Hematopoietic multipotent progenitor cell treated with erythropoietin and hydrocortisone succinate and interleukin-3 and kit ligand, for 15 days (in vitro differentiated cells): ENCODE data around the gene CTSE.
A peak's percentile ranks its signal among the peaks of the same experiment; 100 is the strongest.

Source experiments
- DNase-seq: peaks from one replicate; pipeline ENCODE4 v3.0.0-alpha.2; 2015; ENCODE audit warnings: low spot score

Gene CTSE

GRCh38 chr1:206049919-206050600 lies 26.4 kb upstream of the CTSE start:
- no peak for DNase-seq

DNA sequence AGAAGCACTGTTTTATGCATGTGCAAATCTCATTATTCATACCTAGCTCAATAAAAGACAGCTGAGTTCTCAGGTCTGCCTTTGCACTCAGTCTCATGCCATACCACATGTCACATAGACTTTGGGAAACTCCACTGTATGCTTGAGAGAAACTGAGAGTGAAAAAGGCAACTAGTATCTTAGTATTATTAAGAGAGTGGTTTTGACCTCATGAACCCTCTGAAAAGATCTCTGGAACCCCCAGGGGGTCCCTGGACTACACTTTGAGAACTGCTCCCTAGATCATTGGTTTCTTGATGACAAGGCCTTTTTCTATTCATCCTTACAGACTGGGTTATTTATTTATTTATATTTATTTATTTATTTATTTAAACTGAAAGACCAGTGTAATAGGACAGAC lies 25.6 kb upstream of the CTSE start:
- DNase-seq, result no peak

GRCh38 chr1:206048582-206048981 lies 24.9 kb upstream of the CTSE start:
- no peak for DNase-seq

DNA sequence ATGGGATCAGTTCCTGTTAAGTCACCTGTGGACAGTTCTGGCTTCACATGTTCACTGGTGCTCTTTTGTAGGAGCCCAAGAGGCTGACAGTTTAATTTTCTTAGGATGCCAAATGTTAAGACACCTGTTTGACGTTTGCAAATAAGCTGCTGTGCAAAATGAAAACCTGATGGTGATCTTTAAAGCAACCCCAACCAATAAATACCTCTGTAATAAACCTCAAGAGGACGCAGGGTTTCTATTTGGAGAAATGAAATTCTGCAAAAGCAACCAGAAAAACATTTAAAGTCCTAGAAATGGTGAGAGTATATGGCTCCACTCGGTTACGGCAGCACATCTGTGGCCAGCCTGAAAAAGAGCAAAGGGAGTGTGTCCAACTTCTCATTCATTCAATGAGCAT lies 23.6 kb upstream of the CTSE start:
- no peak for DNase-seq

DNA sequence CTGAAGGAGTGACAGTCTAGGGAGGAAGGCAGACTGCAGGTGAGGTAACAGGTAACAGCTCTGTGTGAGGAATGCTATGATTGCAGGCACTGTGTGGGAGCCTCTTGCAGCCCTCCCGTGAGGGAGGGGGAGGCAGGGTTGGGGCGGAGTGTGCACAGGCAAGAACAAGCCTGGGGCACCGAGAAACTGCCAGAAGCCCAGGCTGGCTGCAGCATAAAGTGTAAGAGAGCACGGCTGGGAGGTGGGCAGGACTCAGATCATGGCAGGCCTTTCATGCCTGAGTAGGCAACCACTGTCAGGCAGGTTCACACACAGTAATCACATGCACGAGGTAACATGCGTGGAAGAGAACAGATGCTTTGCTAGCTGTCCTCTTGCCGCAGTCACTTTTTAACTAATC lies 17.9 kb upstream of the CTSE start:
- no peak for DNase-seq

DNA sequence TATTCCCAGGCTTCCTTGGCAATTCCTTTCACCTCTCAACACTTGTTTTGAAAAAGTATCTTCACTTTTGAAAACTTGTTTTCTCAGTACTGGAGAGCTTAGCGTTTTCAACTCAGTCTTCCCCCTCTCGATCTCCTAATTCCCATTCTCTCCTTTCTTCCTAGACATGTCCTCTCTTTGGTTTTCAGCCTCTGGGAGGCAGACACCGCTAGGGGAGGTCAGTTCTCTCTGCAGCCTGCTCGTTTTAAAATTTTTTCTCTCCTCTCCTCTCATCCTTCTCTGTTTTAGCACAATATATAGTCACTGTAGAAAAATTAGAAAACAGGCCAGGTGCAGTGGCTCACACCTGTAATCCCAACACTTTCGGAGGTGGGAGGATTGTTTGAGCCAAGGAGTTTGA lies 16.6 kb upstream of the CTSE start:
- DNase-seq, result no peak

- no peak for DNase-seq
Observed at GRCh38 chr1:206039046-206039973, 15.6 kb upstream of the CTSE start.

DNA sequence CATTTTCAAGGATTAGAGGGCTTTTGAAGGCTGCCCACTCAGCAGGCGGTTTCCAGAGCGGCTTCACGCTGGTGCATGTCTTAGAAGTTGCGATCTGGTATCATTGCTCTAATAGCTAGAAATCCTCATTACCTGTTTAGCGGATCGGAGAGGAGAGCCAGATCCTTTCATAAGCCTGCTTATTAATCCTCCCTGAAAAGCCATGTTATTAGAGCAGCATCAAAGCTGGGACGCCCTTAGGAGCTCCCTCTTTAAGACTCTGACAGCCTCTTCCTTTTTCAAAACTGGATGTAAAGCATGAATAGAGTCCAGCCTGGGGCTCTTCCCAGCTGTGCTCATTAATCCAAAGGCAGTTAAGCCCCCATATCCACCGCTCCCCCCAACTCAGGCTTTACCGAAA lies 13.9 kb upstream of the CTSE start:
- DNase-seq, result no peak

DNA sequence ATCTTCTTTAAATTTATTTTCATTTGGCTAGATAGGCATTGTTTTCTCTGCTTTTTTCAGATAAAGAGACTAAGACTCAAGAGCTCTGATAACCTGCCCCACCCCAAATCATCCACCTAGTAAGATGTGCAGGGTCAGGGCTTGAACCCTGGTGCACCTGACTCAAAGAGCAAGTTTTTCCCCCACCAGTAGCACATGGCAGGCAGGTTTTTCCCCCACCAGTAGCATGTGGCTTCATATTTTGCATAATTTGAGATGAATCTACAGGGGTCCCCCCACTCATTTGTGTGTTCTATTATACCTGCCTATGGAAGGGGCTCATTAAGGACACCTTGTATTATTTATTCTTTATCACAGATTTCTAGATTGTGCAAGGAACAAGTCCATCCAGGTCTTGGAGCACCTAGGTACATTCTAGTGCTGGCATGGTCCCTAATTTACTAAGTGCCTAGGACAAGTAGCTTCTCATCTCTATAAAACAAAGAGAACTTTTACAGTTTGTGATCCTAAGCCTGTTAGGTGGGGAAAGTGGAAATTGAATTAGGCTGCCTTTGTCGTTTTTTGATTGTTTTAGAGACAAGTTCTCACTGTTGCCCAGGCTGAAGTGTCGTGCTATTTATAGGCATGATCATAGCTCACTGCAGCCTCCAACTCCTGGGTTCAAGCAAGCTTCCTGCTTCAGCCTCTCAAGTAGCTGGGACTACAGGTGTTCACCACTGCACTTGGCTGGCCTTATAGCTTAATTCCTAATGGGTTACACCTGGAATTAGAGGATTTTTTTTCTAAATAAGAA lies 13.2 kb upstream of the CTSE start:
- no peak for DNase-seq

- DNase-seq, result peak; percentile 6
Observed at GRCh38 chr1:206035027-206035426, 11.3 kb upstream of the CTSE start.

DNA sequence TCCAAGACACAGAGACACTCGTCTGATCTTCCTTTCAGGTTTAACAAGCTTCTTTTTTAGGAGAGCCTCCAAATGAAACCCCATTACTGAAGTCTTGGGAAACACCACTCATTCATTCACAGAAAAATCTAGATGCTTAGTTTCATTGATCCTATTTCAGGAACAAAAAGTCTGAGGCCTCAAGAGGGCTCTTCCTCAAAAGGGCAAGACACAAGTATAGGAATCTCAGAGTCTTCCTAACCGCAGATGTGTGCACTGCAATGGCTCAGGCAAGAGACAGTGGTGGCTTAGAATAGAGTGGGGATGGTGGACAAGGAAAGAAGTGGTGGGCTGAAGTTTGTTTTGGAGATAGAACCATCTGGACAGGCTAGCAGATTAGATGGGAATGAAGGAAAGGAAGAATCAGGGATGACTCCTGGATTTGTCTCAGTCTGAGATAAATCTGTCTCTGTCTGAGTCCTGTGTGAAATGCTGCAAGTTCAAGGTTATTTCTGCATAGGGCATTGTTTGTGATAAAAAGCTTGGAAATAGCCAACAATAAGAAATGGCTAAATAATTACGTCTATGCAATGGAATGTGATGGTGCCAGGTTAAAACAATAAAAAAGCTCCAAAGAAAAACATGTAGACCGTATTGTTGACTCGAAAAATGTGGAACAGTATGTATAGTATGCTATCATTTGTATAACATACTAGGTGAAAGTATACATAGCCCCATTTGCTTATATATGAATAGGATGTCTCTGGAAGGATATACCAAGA lies 8.9 kb upstream of the CTSE start:
- DNase-seq, result no peak

- peak; percentile 65 for DNase-seq
Observed at GRCh38 chr1:206030714-206031113, 7.0 kb upstream of the CTSE start.

GRCh38 chr1:206030191-206030590 lies 6.5 kb upstream of the CTSE start:
- peak; percentile 42 for DNase-seq

DNA sequence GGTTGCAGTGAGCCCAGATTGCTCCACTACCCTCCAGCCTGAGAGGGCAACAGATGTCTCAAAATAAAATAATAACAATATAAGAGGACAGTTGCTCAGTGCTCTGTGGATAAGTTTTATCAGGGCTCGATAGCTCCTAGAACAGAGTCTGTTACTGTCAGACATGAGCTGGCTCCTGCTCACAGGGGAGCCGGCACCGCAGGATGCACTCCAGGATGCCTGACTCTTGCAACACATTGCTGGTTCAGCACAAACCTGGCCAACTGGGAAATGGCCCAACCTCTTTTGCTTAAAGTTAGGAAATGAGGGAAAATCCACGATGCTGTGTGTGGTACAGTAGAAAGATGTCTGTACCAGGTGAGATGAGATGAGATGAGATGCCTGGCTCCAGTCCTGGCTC lies 5.8 kb upstream of the CTSE start:
- no peak for DNase-seq

GRCh38 chr1:206025283-206025820 lies 1.7 kb upstream of the CTSE start:
- no peak for DNase-seq

GRCh38 chr1:206022766-206023165 lies 929 bp downstream of the CTSE start:
- DNase-seq, result no peak

DNA sequence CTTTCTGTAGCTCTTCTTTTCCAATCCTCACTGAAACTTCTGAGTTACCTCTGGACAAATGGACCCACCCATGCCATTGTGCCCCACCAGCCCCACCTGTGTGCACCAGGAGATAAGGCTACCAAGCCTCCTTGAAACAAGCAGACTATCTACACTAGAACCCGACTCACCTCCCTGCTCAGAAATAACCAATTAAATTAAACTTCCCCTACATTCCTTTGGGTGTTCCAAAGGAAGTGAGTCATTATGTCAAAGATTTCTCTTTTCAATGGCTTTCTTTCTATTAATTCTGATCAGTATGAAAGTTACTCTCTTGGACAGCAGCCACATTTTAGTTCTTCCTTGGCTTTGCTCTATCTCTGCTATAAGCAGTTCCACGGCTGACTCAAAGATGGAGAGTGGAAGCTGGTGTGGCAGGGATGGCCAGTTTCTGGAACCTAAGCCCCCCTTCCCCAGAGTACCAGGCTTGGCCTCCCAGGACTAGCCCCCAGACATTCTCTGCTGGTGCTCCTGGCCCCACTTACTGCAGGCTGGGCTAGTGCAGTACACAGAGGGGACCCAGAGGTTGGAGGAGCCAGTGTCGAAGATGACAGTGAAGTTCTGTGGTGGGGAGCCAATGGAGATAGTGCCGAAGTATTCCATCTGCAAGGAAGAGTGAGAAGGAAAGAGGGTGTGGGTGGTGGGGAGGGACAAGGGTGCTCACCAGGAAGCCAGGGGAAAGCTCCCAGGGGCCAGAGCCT lies 1.9 kb downstream of the CTSE start:
- peak; percentile 8 for DNase-seq

DNA sequence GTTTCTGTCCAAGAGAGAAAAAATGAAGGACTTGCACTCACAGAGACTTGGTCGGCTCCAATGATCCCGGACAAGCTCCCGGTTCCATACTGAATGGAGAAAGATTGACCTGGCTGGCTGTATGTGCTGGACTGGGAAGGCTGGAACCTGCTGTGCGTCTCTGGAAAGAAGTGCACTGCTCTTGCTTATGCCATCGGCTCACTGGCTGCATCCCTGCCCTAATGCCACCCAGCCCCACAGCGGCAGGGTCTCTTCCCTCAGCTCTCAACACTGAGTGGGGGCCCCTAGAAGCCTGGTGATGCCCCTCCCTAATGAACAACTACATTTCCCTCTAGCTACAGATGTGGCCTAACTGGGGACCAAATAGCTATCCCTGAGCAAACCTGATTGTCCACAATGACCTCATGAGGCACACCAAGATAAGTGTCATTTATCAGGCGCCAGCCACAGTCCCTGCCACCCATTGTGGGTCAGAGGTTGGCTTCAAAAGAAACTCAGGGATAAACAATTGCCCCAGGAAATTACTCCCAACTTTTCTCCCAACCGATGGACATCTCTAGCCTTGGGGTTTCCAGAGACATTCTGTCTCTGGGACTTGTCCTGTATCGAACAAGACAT lies 2.6 kb downstream of the CTSE start:
- DNase-seq, result peak; percentile 23

- DNase-seq, result no peak
Observed at GRCh38 chr1:206020393-206021007, 3.2 kb downstream of the CTSE start.

GRCh38 chr1:206015071-206015470 lies 8.6 kb downstream of the CTSE start:
- DNase-seq, result no peak
